ENCODE results near the gene RUNX3.

- TF ChIP-seq CTCF (IDR thresholded peaks at IDR 0.05) (no peak), EZH2 (IDR thresholded peaks at IDR 0.05; ENCODE audit: borderline replicate concordance, insufficient read depth, low read depth, low read length, poor library complexity, severe bottlenecking) (no peak)
Observed at GRCh38 chr1:24858277-24858676, 71.8 kb downstream of the RUNX3 start.
